ENCODE measurements around the gene SLC37A4. TPM values are rescaled to one million over a fixed set of nuclear protein-coding genes. Genes with fewer than 3 reads are reported as not detected.

SLC37A4 gene
- total RNA-seq, 1 experiment from 2014 or later = 54.5 TPM

DNA sequence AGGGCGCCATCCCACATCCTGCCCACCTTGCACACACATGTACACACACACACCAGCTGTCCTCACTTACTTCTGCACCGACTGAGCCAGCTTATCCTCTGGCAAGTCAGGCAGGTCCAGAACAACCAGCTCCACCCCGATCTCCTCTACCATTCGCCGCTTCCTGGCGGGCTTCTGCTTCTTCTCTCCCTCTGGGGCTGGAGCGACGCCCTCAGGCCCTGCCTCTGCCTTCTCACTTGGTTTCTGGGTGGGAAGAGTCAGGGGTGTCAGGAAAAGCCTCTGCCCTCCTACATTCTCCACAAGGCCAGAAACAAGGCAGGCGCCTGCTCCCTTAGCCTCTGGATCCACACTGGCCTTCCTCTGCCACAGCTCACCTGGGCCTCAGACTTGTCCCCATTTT is 18.0 kb upstream of the SLC37A4 start:
- no peak for TF ChIP-seq ZNF138 (CRISPR knock-in tag; conservative IDR thresholded peaks at IDR 0.05)
- TF ChIP-seq, protein P1, sequence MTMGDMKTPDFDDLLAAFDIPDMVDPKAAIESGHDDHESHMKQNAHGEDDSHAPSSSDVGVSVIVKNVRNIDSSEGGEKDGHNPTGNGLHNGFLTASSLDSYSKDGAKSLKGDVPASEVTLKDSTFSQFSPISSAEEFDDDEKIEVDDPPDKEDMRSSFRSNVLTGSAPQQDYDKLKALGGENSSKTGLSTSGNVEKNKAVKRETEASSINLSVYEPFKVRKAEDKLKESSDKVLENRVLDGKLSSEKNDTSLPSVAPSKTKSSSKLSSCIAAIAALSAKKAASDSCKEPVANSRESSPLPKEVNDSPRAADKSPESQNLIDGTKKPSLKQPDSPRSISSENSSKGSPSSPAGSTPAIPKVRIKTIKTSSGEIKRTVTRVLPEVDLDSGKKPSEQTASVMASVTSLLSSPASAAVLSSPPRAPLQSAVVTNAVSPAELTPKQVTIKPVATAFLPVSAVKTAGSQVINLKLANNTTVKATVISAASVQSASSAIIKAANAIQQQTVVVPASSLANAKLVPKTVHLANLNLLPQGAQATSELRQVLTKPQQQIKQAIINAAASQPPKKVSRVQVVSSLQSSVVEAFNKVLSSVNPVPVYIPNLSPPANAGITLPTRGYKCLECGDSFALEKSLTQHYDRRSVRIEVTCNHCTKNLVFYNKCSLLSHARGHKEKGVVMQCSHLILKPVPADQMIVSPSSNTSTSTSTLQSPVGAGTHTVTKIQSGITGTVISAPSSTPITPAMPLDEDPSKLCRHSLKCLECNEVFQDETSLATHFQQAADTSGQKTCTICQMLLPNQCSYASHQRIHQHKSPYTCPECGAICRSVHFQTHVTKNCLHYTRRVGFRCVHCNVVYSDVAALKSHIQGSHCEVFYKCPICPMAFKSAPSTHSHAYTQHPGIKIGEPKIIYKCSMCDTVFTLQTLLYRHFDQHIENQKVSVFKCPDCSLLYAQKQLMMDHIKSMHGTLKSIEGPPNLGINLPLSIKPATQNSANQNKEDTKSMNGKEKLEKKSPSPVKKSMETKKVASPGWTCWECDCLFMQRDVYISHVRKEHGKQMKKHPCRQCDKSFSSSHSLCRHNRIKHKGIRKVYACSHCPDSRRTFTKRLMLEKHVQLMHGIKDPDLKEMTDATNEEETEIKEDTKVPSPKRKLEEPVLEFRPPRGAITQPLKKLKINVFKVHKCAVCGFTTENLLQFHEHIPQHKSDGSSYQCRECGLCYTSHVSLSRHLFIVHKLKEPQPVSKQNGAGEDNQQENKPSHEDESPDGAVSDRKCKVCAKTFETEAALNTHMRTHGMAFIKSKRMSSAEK (CRISPR knock-in tag; IDR thresholded peaks at IDR 0.05; ENCODE audit: borderline replicate concordance) = no peak
- no peak for TF ChIP-seq ATF1 (CRISPR knock-in tag; IDR thresholded peaks at IDR 0.05)
- TF ChIP-seq TCF7 (CRISPR knock-in tag; IDR thresholded peaks at IDR 0.05; ENCODE audit: low read depth) = no peak
- no peak for TF ChIP-seq TEAD4 (CRISPR knock-in tag; IDR thresholded peaks at IDR 0.05)
- Mint-ChIP-seq H3K27me3 (ENCODE audit: low read depth) (no peaks in the 10 kb centered on the region), H3K9me3 (no peaks in the 10 kb centered on the region), H3K4me3 (no peak overlapping the region), H3K27ac (no peak overlapping the region), H3K4me1 (peaks cover 7% of the 10 kb centered on the region), H3K36me3 (peaks cover 76% of the 10 kb centered on the region)
- no peak for DNase-seq (ENCODE audit: low spot score)
- POLR2A ChIA-PET = no interaction called here
- CTCF ChIA-PET = interaction anchor here (0.6 kb wide), 1 partner anchor 95 kb away, joined by 3 read pairs; no protein-coding TSS in a partner anchor
- no peak for ATAC-seq

DNA sequence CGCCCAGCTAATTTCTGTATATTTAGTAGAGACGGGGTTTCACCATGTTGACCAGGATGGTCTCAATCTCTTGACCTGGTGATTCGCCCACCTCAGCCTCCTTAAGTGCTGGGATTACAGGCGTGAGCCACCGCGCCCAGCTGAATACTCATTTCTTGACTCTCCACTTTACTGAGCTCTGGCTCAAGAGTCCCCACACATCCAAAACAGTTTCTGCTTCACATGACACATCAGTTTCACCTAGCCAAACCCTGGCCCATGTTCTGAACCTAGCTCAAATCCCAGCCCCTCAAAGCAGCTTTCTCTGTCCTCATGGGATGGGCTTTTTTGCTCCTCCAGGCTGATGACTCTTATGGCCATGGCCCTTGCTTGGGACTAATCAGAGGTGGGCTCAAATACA is 16.5 kb upstream of the SLC37A4 start:
- H3K4me1 Mint-ChIP-seq = peaks cover 7% of the 10 kb centered on the region
- DNase-seq (ENCODE audit: low spot score) = no peak
- H3K9me3 Mint-ChIP-seq = no peaks in the 10 kb centered on the region
- ChIA-PET CTCF (interaction anchor here (0.7 to 0.9 kb wide), 2 partner anchors 16 to 20 kb away, joined by 3 to 5 read pairs; partner anchors contain the start of gene VPS11), POLR2A (interaction anchor here (2.1 kb wide), 1 partner anchor 9 kb away, joined by 8 read pairs; no protein-coding TSS in a partner anchor)
- no peak overlapping the region for H3K27ac Mint-ChIP-seq
- H3K27me3 Mint-ChIP-seq (ENCODE audit: low read depth) = no peaks in the 10 kb centered on the region
- no peak for ATAC-seq
- peaks cover 61% of the 10 kb centered on the region for H3K36me3 Mint-ChIP-seq
- no peak overlapping the region for H3K4me3 Mint-ChIP-seq
- TF ChIP-seq, protein P2, sequence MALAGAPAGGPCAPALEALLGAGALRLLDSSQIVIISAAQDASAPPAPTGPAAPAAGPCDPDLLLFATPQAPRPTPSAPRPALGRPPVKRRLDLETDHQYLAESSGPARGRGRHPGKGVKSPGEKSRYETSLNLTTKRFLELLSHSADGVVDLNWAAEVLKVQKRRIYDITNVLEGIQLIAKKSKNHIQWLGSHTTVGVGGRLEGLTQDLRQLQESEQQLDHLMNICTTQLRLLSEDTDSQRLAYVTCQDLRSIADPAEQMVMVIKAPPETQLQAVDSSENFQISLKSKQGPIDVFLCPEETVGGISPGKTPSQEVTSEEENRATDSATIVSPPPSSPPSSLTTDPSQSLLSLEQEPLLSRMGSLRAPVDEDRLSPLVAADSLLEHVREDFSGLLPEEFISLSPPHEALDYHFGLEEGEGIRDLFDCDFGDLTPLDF (CRISPR knock-in tag; IDR thresholded peaks at IDR 0.05) = no peak
- TF ChIP-seq, protein P3, sequence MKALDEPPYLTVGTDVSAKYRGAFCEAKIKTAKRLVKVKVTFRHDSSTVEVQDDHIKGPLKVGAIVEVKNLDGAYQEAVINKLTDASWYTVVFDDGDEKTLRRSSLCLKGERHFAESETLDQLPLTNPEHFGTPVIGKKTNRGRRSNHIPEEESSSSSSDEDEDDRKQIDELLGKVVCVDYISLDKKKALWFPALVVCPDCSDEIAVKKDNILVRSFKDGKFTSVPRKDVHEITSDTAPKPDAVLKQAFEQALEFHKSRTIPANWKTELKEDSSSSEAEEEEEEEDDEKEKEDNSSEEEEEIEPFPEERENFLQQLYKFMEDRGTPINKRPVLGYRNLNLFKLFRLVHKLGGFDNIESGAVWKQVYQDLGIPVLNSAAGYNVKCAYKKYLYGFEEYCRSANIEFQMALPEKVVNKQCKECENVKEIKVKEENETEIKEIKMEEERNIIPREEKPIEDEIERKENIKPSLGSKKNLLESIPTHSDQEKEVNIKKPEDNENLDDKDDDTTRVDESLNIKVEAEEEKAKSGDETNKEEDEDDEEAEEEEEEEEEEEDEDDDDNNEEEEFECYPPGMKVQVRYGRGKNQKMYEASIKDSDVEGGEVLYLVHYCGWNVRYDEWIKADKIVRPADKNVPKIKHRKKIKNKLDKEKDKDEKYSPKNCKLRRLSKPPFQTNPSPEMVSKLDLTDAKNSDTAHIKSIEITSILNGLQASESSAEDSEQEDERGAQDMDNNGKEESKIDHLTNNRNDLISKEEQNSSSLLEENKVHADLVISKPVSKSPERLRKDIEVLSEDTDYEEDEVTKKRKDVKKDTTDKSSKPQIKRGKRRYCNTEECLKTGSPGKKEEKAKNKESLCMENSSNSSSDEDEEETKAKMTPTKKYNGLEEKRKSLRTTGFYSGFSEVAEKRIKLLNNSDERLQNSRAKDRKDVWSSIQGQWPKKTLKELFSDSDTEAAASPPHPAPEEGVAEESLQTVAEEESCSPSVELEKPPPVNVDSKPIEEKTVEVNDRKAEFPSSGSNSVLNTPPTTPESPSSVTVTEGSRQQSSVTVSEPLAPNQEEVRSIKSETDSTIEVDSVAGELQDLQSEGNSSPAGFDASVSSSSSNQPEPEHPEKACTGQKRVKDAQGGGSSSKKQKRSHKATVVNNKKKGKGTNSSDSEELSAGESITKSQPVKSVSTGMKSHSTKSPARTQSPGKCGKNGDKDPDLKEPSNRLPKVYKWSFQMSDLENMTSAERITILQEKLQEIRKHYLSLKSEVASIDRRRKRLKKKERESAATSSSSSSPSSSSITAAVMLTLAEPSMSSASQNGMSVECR (CRISPR knock-in tag; IDR thresholded peaks at IDR 0.05; ENCODE audit: borderline replicate concordance) = no peak
- TF ChIP-seq, protein P4, sequence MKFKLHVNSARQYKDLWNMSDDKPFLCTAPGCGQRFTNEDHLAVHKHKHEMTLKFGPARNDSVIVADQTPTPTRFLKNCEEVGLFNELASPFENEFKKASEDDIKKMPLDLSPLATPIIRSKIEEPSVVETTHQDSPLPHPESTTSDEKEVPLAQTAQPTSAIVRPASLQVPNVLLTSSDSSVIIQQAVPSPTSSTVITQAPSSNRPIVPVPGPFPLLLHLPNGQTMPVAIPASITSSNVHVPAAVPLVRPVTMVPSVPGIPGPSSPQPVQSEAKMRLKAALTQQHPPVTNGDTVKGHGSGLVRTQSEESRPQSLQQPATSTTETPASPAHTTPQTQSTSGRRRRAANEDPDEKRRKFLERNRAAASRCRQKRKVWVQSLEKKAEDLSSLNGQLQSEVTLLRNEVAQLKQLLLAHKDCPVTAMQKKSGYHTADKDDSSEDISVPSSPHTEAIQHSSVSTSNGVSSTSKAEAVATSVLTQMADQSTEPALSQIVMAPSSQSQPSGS (CRISPR knock-in tag; IDR thresholded peaks at IDR 0.05; ENCODE audit: borderline replicate concordance, low read depth) = no peak
- TF ChIP-seq NR1H2 (CRISPR knock-in tag; IDR thresholded peaks at IDR 0.05) (no peak), ELF4 (CRISPR knock-in tag; IDR thresholded peaks at IDR 0.05; ENCODE audit: low read depth) (no peak), MYBL2 (CRISPR knock-in tag; IDR thresholded peaks at IDR 0.05) (no peak), ZNF121 (CRISPR knock-in tag; IDR thresholded peaks at IDR 0.05) (no peak), SMAD4 (CRISPR knock-in tag; IDR thresholded peaks at IDR 0.05) (no peak), ATF1 (CRISPR knock-in tag; IDR thresholded peaks at IDR 0.05) (no peak), SP1 (CRISPR knock-in tag; conservative IDR thresholded peaks at IDR 0.05) (no peak), FOXP1 (CRISPR knock-in tag; IDR thresholded peaks at IDR 0.05; ENCODE audit: borderline replicate concordance) (no peak), NFYB (CRISPR knock-in tag; conservative IDR thresholded peaks at IDR 0.05; ENCODE audit: low read depth) (no peak), EMX1 (CRISPR knock-in tag; IDR thresholded peaks at IDR 0.05) (no peak), ESRRA (CRISPR knock-in tag; IDR thresholded peaks at IDR 0.05; ENCODE audit: borderline replicate concordance) (no peak)
- TF ChIP-seq, protein P5, sequence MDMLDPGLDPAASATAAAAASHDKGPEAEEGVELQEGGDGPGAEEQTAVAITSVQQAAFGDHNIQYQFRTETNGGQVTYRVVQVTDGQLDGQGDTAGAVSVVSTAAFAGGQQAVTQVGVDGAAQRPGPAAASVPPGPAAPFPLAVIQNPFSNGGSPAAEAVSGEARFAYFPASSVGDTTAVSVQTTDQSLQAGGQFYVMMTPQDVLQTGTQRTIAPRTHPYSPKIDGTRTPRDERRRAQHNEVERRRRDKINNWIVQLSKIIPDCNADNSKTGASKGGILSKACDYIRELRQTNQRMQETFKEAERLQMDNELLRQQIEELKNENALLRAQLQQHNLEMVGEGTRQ (CRISPR knock-in tag; IDR thresholded peaks at IDR 0.05) = no peak
- TF ChIP-seq, protein P6, sequence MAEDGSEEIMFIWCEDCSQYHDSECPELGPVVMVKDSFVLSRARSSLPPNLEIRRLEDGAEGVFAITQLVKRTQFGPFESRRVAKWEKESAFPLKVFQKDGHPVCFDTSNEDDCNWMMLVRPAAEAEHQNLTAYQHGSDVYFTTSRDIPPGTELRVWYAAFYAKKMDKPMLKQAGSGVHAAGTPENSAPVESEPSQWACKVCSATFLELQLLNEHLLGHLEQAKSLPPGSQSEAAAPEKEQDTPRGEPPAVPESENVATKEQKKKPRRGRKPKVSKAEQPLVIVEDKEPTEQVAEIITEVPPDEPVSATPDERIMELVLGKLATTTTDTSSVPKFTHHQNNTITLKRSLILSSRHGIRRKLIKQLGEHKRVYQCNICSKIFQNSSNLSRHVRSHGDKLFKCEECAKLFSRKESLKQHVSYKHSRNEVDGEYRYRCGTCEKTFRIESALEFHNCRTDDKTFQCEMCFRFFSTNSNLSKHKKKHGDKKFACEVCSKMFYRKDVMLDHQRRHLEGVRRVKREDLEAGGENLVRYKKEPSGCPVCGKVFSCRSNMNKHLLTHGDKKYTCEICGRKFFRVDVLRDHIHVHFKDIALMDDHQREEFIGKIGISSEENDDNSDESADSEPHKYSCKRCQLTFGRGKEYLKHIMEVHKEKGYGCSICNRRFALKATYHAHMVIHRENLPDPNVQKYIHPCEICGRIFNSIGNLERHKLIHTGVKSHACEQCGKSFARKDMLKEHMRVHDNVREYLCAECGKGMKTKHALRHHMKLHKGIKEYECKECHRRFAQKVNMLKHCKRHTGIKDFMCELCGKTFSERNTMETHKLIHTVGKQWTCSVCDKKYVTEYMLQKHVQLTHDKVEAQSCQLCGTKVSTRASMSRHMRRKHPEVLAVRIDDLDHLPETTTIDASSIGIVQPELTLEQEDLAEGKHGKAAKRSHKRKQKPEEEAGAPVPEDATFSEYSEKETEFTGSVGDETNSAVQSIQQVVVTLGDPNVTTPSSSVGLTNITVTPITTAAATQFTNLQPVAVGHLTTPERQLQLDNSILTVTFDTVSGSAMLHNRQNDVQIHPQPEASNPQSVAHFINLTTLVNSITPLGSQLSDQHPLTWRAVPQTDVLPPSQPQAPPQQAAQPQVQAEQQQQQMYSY (CRISPR knock-in tag; IDR thresholded peaks at IDR 0.05) = no peak
